Suprapubic skin (tissue), 4 donors: ENCODE results near the gene DNAJC1. TPM values are rescaled to one million over a fixed set of nuclear protein-coding genes. Genes with fewer than 3 reads are reported as not detected.
"Not testable (repeated sequence)": the region's sequence is repeated elsewhere in the genome, so short reads cannot be mapped to it uniquely, and the experiment has no call there.

ENCODE experiments used
- DNase-seq, 2 donors: peaks; one replicate each; pipeline ENCODE4 v3.0.0-alpha.2; 2019; ENCODE audit warnings: low spot score in 2 of 2
- H3K27ac ChIP-seq: fragments of 200-600 bp; sonication (generic); one replicate; pipeline ENCODE4 v1.5.1; 2019
- H3K27me3 ChIP-seq: fragments of 200-600 bp; sonication (generic); one replicate; pipeline ENCODE4 v1.5.1; 2019
- H3K36me3 ChIP-seq: fragments of 200-600 bp; sonication (generic); one replicate; pipeline ENCODE4 v1.5.1; 2019
- H3K4me1 ChIP-seq: fragments of 200-600 bp; sonication (generic); one replicate; pipeline ENCODE4 v1.5.1; 2019
- H3K4me3 ChIP-seq: fragments of 200-600 bp; sonication (generic); one replicate; pipeline ENCODE4 v1.5.1; 2019; ENCODE audit warnings: mild to moderate bottlenecking
- H3K9me3 ChIP-seq: fragments of 200-600 bp; sonication (generic); one replicate; pipeline ENCODE4 v1.5.1; 2019
- EP300 ChIP-seq: sonication (generic); formaldehyde crosslinking; IDR thresholded peaks from one replicate; pipeline ENCODE4 v1.6.1; 2017; ENCODE audit warnings: antibody characterized with exemption
- POLR2A ChIP-seq, 2 donors: fragments of 450-650 bp; IDR thresholded peaks; one replicate each; pipeline ENCODE4 v1.6.1; 2017; ENCODE audit warnings: antibody characterized with exemption in 2 of 2, mild to moderate bottlenecking in 2 of 2, moderate library complexity in 2 of 2
- POLR2AphosphoS5 ChIP-seq, 3 donors: sonication (generic); formaldehyde crosslinking; IDR thresholded peaks; one replicate each; pipeline ENCODE4 v1.6.1; 2017; ENCODE audit warnings: antibody characterized with exemption in 3 of 3
- WGBS: methylation state at CpG from one replicate; pipeline ENCODE4 v1.1.5; 2018; 5-methylcytosine and 5-hydroxymethylcytosine counted together
- total RNA-seq, 4 donors: library from RNA; depleted of rRNA; stranded (reverse); fragments of >200 nt; gene quantifications; one replicate each; pipeline ENCODE4 v1.1.0, GENCODE V29; 2016
- TF ChIP-seq, protein P1 (sequence below), 2 donors: fragments of 200-600 bp in 1 of 2; fragments of 450-650 bp in 1 of 2; sonication (generic) in 1 of 2; IDR thresholded peaks; one replicate each; pipeline ENCODE4 v1.5.1; 2016 to 2019; ENCODE audit warnings: antibody characterized with exemption in 2 of 2, mild to moderate bottlenecking in 1 of 2, moderate library complexity in 1 of 2

Gene DNAJC1
- total RNA-seq, 4 donors from 2014 or later, result 30.6 to 70.0 (median 61.0) TPM

DNA sequence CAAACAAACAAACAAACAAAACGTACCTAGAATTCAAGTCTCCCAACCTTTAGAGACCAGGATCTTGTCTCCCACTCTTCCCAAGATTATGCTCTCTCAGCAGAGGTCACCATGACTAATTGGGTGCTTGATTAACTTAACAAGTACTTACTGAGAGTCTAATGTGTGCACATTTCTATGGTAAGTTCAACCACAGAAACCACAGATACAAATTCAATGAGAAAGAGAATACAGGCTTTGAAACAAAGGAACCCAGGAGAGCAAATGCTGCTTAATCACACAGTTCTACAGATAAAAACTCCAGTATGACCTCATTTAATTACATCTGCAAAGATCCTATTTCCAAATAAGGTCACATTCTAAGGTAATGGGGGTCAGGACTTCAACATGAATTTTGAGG lies 142.8 kb downstream of the DNAJC1 start:
- Histone ChIP-seq H3K27me3 (no peaks in the 10 kb centered on the region), H3K4me1 (no peaks in the 10 kb centered on the region), H3K36me3 (no peaks in the 10 kb centered on the region), H3K27ac (no peak overlapping the region), H3K4me3 (no peak overlapping the region), H3K9me3 (no peaks in the 10 kb centered on the region)
- TF ChIP-seq POLR2AphosphoS5 (IDR thresholded peaks at IDR 0.05) (no peak), EP300 (no peak)
- TF ChIP-seq, protein P1, sequence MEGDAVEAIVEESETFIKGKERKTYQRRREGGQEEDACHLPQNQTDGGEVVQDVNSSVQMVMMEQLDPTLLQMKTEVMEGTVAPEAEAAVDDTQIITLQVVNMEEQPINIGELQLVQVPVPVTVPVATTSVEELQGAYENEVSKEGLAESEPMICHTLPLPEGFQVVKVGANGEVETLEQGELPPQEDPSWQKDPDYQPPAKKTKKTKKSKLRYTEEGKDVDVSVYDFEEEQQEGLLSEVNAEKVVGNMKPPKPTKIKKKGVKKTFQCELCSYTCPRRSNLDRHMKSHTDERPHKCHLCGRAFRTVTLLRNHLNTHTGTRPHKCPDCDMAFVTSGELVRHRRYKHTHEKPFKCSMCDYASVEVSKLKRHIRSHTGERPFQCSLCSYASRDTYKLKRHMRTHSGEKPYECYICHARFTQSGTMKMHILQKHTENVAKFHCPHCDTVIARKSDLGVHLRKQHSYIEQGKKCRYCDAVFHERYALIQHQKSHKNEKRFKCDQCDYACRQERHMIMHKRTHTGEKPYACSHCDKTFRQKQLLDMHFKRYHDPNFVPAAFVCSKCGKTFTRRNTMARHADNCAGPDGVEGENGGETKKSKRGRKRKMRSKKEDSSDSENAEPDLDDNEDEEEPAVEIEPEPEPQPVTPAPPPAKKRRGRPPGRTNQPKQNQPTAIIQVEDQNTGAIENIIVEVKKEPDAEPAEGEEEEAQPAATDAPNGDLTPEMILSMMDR (IDR thresholded peaks at IDR 0.05), result no peak
- 100% methylated on average over 1 of the region's 1 CpG for WGBS
- no peak for DNase-seq

DNA sequence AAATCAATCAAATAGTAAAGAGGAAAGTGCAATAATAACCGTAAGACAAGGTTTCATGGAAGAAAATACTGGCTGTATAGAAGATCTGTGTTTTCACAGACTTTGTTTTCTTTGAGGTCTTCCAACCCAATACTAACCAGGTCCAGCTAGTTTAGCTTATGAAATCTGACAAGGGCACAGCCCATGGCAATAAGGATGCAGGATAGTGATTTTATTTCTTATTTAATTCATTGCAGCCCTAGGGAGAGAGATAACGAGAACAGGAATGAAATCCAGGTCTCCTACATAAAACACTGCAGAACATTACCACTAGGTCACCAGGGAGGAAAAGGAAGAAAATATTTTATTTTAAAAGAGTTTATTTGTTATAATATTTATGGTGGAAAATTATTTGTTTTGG lies 145.1 kb downstream of the DNAJC1 start:
- WGBS, result 43% methylated on average over 2 of the region's 2 CpGs
- Histone ChIP-seq H3K9me3 (no peaks in the 10 kb centered on the region), H3K27me3 (no peaks in the 10 kb centered on the region), H3K4me1 (no peaks in the 10 kb centered on the region), H3K4me3 (no peak overlapping the region), H3K36me3 (no peaks in the 10 kb centered on the region), H3K27ac (no peak overlapping the region)
- TF ChIP-seq EP300 (no peak), POLR2A (IDR thresholded peaks at IDR 0.05) (no peak), POLR2AphosphoS5 (IDR thresholded peaks at IDR 0.05) (no peak)
- TF ChIP-seq, protein P1 (IDR thresholded peaks at IDR 0.05), result no peak
- DNase-seq, result no peak

- 97% methylated on average over 1 of the region's 1 CpG for WGBS
- H3K4me1 ChIP-seq, result no peaks in the 10 kb centered on the region
- no peaks in the 10 kb centered on the region for H3K27me3 ChIP-seq
Observed at GRCh38 chr10:21849607-21850006, 153.9 kb downstream of the DNAJC1 start.

GRCh38 chr10:21843645-21844044 lies 159.9 kb downstream of the DNAJC1 start:
- Histone ChIP-seq H3K27ac (no peak overlapping the region), H3K9me3 (no peaks in the 10 kb centered on the region), H3K27me3 (no peaks in the 10 kb centered on the region), H3K4me3 (no peak overlapping the region), H3K36me3 (no peaks in the 10 kb centered on the region), H3K4me1 (no peaks in the 10 kb centered on the region)
- no peak for TF ChIP-seq EP300
- no peak for TF ChIP-seq POLR2A (IDR thresholded peaks at IDR 0.05)
- TF ChIP-seq POLR2AphosphoS5 (IDR thresholded peaks at IDR 0.05), result no peak
- TF ChIP-seq, protein P1 (IDR thresholded peaks at IDR 0.05), result no peak
- WGBS, result 100% methylated on average over 1 of the region's 1 CpG
- no peak for DNase-seq

More at GRCh38 chr10:21849607-21850006, 153.9 kb downstream of the DNAJC1 start:
- no peak for DNase-seq
- TF ChIP-seq POLR2A (IDR thresholded peaks at IDR 0.05) (no peak), EP300 (no peak), POLR2AphosphoS5 (IDR thresholded peaks at IDR 0.05) (no peak)
- TF ChIP-seq, protein P1 (IDR thresholded peaks at IDR 0.05), result no peak
- Histone ChIP-seq H3K27ac (no peak overlapping the region), H3K9me3 (peaks cover 15% of the 10 kb centered on the region), H3K4me3 (no peak overlapping the region), H3K36me3 (no peaks in the 10 kb centered on the region)

GRCh38 chr10:21841273-21841672 lies 162.3 kb downstream of the DNAJC1 start:
- not testable (repeated sequence) for H3K36me3 ChIP-seq, H3K4me3 ChIP-seq, DNase-seq, H3K4me1 ChIP-seq, H3K9me3 ChIP-seq, H3K27ac ChIP-seq, H3K27me3 ChIP-seq
- 88% methylated on average over 2 of the region's 2 CpGs for WGBS

DNA sequence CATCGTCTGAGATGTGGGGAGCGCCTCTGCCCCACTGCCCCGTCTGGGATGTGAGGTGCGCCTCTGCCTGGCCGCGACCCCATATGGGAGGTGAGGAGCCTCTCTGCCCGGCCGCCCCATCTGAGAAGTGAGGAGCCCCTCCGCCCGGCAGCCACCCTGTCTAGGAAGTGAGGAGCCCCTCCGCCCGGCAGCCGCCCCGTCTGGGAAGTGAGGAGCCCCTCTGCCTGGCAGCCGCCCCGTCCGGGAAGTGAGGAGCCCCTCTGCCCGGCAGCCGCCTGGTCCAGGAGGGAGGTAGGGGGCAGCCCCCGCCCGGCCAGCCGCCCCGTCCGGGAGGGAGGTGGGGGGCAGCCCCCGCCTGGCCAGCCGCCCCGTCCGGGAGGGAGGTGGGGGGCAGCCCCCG lies 166.0 kb downstream of the DNAJC1 start:
- not testable (repeated sequence) for H3K27ac ChIP-seq, DNase-seq, H3K4me1 ChIP-seq, H3K36me3 ChIP-seq, H3K27me3 ChIP-seq, H3K4me3 ChIP-seq, H3K9me3 ChIP-seq
- 100% methylated on average over 3 of the region's 29 CpGs for WGBS

- 90% methylated on average over 10 of the region's 10 CpGs for WGBS
- H3K27ac ChIP-seq, H3K4me1 ChIP-seq, H3K36me3 ChIP-seq, DNase-seq, H3K27me3 ChIP-seq, H3K4me3 ChIP-seq: not testable (repeated sequence)
- peaks cover 16% of the 10 kb centered on the region for H3K9me3 ChIP-seq
Observed at GRCh38 chr10:21834574-21834973, 169.0 kb downstream of the DNAJC1 start.
